BLaER1 (cell line): Measurements from ENCODE around the gene TM9SF4.
"Not testable (repeated sequence)": the region's sequence is repeated elsewhere in the genome, so short reads cannot be mapped to it uniquely, and the experiment has no call there.

Experiments
- H3K27ac ChIP-seq: shearing (Covaris generic); formaldehyde crosslinking; 2 replicates; pipeline ENCODE4 v1.8.1; 2022
- H3K27me3 ChIP-seq: shearing (Covaris generic); formaldehyde crosslinking; 2 replicates; pipeline ENCODE4 v1.8.1; 2022
- H3K36me3 ChIP-seq: shearing (Covaris generic); formaldehyde crosslinking; 2 replicates; pipeline ENCODE4 v1.8.1; 2022
- H3K4me1 ChIP-seq: shearing (Covaris generic); formaldehyde crosslinking; 2 replicates; pipeline ENCODE4 v1.8.1; 2022
- H3K4me2 ChIP-seq: shearing (Covaris generic); formaldehyde crosslinking; 2 replicates; pipeline ENCODE4 v1.8.1; 2022
- H3K4me3 ChIP-seq: shearing (Covaris generic); formaldehyde crosslinking; 2 replicates; pipeline ENCODE4 v1.8.1; 2022
- H3K9ac ChIP-seq: shearing (Covaris generic); formaldehyde crosslinking; 2 replicates; pipeline ENCODE4 v1.8.1; 2022
- H3K9me3 ChIP-seq: shearing (Covaris generic); formaldehyde crosslinking; 2 replicates; pipeline ENCODE4 v1.8.1; 2022
- H4K20me1 ChIP-seq: shearing (Covaris generic); formaldehyde crosslinking; 2 replicates; pipeline ENCODE4 v1.8.1; 2022
- Cebpa-rat ChIP-seq: shearing (Covaris generic); IDR thresholded peaks from 2 replicates; pipeline ENCODE4 v1.8.1; 2022

The TM9SF4 gene

DNA sequence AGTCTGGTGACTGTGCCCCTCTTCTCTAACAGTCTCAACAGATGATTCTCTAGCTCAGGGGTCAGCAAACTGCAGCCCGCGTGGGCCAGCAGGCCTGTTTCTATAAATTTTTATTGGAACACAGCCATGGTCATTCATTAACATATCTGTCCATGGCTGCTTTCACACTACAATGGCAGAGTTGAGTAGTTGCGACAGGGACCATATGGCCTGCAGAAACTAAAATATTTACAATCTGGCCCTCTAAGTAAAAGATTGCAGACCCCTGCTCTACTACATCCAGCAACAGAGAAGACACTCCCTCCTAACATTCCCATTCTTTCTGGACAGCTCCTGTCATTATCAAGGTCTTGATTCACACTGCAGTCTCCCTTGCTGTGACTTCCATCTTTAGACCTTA, 52.8 kb downstream of the TM9SF4 start:
- Histone ChIP-seq H3K9me3 (no peaks in the 10 kb centered on the region), H4K20me1 (0 out of 2 replicates have a peak, but pooled peaks cover 7% of the 10 kb centered on the region), H3K4me1 (no peaks in the 10 kb centered on the region), H3K27me3 (no peaks in the 10 kb centered on the region), H3K27ac (no peak overlapping the region), H3K36me3 (peaks cover 98% of the 10 kb centered on the region), H3K4me2 (no peak overlapping the region), H3K9ac (no peak overlapping the region), H3K4me3 (no peak overlapping the region)
- no peak for TF ChIP-seq Cebpa-rat

DNA sequence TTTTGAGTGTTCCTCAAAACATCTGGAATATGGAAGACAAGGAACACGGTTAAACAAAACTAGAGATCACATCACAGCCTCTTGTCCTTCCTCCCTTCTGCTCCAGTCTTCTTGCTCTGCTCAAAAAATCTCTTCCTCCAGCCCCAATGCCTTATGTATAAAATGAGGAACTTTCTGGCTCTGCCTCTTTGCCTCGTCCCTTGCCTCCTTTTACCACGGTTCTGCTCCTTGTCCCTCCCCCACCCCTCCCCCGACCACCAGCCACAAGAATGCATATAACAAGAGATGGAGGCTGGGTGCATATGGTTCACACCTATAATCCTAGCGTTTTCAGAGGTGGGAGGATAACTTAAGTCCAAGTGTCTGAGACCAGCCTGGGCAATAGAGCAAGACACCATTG, 54.4 kb downstream of the TM9SF4 start:
- H3K27ac ChIP-seq, result no peak overlapping the region
- no peak for TF ChIP-seq Cebpa-rat
- H3K9ac ChIP-seq, result no peak overlapping the region
- no peaks in the 10 kb centered on the region for H3K27me3 ChIP-seq
- H3K4me2 ChIP-seq, result no peak overlapping the region
- no peaks in the 10 kb centered on the region for H3K9me3 ChIP-seq
- peaks cover 87% of the 10 kb centered on the region for H3K36me3 ChIP-seq
- no peak overlapping the region for H3K4me3 ChIP-seq
- H4K20me1 ChIP-seq, result 0 out of 2 replicates have a peak, but pooled peaks cover 7% of the 10 kb centered on the region
- no peaks in the 10 kb centered on the region for H3K4me1 ChIP-seq

DNA sequence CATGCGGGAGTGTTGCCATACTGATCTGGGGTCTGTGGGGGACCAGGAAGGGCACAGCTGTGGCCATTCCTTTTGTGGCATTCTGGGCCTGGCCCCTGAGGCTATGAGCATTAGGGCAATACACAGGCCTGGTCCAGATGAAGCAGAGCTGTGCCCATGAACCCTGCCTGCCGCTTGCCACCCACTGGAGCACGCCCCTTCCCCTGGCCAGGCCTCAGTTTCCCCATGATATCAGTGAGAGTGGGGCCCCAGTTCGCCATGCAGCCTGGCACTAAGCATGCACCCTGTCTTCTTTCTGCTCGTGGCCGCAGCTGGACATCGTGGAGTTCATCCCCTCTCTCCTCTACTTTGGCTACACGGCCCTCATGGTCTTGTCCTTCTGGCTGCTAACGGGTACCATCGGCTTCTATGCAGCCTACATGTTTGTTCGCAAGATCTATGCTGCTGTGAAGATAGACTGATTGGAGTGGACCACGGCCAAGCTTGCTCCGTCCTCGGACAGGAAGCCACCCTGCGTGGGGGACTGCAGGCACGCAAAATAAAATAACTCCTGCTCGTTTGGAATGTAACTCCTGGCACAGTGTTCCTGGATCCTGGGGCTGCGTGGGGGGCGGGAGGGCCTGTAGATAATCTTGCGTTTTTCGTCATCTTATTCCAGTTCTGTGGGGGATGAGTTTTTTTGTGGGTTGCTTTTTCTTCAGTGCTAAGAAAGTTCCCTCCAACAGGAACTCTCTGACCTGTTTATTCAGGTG, 55.6 kb downstream of the TM9SF4 start:
- Histone ChIP-seq H3K4me1 (no peaks in the 10 kb centered on the region), H3K9me3 (no peaks in the 10 kb centered on the region), H3K27me3 (no peaks in the 10 kb centered on the region), H3K4me3 (no peak overlapping the region), H3K9ac (no peak overlapping the region), H3K36me3 (peaks cover 75% of the 10 kb centered on the region), H3K4me2 (no peak overlapping the region), H3K27ac (no peak overlapping the region), H4K20me1 (0 out of 2 replicates have a peak, but pooled peaks cover 7% of the 10 kb centered on the region)
- no peak for TF ChIP-seq Cebpa-rat

DNA sequence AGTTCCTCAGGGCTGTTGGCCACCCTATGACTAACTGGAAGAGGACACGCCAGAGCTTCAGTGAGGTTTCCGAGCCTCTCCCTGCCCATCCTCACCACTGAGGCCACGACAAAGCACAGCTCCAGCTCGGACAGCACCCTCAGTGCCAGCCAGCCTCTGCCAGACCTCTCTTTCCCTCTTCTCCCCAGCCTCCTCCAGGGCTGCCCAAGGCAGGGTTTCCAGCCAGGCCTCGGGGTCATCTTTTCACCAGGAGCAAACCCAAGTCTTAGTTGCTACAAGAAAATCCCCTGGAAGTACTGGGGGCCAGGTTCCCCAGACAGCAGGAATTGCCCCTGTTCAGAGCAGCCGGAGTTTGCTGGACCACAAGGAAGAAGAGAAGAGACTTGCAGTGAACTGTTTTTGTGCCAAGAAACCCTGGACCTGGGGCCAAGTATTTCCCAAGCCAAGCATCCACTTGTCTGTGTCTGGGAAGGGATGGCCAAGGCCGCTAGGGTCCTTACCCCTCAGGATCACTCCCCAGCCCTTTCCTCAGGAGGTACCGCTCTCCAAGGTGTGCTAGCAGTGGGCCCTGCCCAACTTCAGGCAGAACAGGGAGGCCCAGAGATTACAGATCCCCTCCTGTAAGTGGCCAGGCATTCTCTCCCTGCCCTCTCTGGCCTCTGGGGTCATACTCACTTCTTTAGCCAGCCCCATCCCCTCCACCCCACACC, 56.5 kb downstream of the TM9SF4 start:
- H3K4me3 ChIP-seq, result no peak overlapping the region
- no peak overlapping the region for H3K27ac ChIP-seq
- 0 out of 2 replicates have a peak, but pooled peaks cover 7% of the 10 kb centered on the region for H4K20me1 ChIP-seq

DNA sequence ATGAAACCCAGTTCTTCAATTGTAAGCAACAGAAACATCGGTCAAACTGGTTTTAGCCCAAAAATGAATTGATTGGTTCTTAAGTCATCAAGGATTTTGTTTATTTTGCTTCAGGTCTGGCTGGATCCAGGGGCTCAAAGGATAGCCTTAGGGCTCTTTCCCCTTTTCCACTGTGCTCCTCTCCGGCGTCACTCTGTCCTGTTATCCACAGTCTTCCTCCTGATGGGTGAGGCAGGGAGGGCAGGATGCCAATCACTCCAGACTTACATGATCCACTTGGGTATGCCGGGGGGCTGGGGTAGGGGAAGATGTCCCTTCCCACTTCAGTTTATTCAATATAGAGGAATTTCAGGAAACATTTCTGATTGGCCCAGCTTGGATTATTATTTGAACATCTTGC, 58.0 kb downstream of the TM9SF4 start:
- Histone ChIP-seq H3K36me3 (peaks cover 51% of the 10 kb centered on the region), H3K27me3 (no peaks in the 10 kb centered on the region), H3K9me3 (no peaks in the 10 kb centered on the region), H3K9ac (no peak overlapping the region), H3K4me3 (no peak overlapping the region), H3K27ac (no peak overlapping the region), H3K4me2 (no peak overlapping the region), H4K20me1 (0 out of 2 replicates have a peak, but pooled peaks cover 7% of the 10 kb centered on the region), H3K4me1 (no peaks in the 10 kb centered on the region)
- no peak for TF ChIP-seq Cebpa-rat

More for the DNA sequence above, 56.5 kb downstream of the TM9SF4 start:
- H3K9me3 ChIP-seq, result no peaks in the 10 kb centered on the region
- H3K4me2 ChIP-seq, result no peak overlapping the region
- no peaks in the 10 kb centered on the region for H3K27me3 ChIP-seq
- H3K4me1 ChIP-seq, result no peaks in the 10 kb centered on the region
- no peak overlapping the region for H3K9ac ChIP-seq
- peaks cover 67% of the 10 kb centered on the region for H3K36me3 ChIP-seq
- TF ChIP-seq Cebpa-rat, result no peak

DNA sequence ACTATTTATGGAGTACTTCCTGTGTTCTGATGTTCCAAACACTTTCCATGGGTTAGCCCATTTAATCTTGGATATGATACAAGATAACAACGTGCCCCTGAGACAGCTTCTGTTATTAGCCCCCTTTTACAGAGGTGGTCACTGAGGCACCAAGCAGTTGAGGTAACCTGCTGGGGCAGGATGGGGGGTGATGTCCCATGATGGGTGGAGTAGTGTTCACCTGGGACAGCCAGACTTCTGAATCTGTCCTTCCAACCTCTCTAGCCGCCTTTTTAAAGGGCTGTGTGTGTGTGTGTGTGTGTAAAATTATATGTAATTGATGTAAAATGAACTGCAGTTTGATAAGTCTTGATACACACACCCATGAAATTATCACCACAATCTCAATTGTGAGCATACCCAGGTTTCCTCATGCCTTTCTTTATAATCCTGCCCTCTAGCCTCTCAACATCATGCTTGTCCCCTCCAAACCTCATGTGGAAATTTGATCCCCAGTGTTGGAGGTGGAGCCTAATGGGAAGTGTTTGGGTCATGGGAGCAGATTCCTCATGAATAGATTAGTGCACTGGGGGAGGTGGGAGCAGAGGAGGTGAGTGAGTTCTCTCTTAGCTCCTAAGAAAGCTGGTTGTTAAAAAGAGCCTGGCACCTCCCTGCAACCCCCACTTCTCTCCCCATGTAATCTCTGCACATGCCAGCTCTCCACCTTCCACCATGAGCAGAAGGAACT, 58.8 kb downstream of the TM9SF4 start:
- Histone ChIP-seq H3K4me2 (no peak overlapping the region), H3K4me1 (no peaks in the 10 kb centered on the region), H3K27me3 (no peaks in the 10 kb centered on the region), H3K4me3 (no peak overlapping the region), H4K20me1 (0 out of 2 replicates have a peak, but pooled peaks cover 7% of the 10 kb centered on the region), H3K36me3 (peaks cover 43% of the 10 kb centered on the region), H3K9ac (no peak overlapping the region), H3K9me3 (no peaks in the 10 kb centered on the region), H3K27ac (no peak overlapping the region)
- TF ChIP-seq Cebpa-rat, result no peak

DNA sequence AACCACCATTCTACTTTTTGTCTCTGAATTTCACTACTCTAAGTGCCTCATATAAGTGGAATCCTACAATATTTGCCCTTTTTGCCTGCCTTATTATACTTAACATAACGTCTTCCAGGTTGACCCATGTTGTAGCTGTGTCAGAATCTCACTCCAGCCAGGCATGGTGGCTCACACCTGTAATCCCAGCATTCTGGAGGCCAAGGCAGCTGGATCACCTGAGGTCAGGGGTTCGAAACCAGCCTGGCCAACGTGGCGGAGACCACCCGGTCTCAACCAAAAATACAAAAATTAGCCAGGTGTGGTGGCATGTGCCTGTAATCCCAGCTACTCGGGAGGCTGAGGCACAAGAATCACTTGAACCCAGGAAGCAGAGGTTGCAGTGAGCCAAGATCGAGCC, 68.2 kb downstream of the TM9SF4 start:
- H3K27ac ChIP-seq, H3K36me3 ChIP-seq, H3K4me1 ChIP-seq, H3K9me3 ChIP-seq, H3K4me3 ChIP-seq, H3K4me2 ChIP-seq, H4K20me1 ChIP-seq, H3K9ac ChIP-seq, H3K27me3 ChIP-seq: not testable (repeated sequence)

DNA sequence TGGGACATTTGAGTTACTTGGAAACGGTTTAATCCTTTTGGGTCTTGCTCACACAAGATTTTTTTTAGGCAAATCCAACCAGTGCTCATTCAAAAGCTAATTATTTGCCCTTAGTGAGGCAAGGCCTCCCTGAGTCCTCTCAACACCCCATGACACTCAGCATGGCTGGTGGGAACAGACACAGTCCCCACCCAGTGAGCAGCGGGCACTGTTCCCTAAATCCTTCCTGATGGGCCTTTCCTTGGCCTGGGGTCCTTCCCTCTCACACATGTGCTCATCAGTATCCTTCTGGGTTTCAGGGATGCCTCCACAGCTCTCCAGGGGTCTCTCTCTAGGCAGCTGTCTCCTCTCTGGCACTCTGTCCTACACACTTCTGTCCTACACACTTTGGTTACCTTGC, 70.0 kb downstream of the TM9SF4 start:
- Histone ChIP-seq H4K20me1 (no peaks in the 10 kb centered on the region), H3K36me3 (no peaks in the 10 kb centered on the region), H3K4me2 (no peak overlapping the region), H3K27ac (no peak overlapping the region), H3K4me1 (peaks cover 8% of the 10 kb centered on the region), H3K9me3 (no peaks in the 10 kb centered on the region), H3K27me3 (no peaks in the 10 kb centered on the region), H3K4me3 (no peak overlapping the region), H3K9ac (no peak overlapping the region)
- no peak for TF ChIP-seq Cebpa-rat

DNA sequence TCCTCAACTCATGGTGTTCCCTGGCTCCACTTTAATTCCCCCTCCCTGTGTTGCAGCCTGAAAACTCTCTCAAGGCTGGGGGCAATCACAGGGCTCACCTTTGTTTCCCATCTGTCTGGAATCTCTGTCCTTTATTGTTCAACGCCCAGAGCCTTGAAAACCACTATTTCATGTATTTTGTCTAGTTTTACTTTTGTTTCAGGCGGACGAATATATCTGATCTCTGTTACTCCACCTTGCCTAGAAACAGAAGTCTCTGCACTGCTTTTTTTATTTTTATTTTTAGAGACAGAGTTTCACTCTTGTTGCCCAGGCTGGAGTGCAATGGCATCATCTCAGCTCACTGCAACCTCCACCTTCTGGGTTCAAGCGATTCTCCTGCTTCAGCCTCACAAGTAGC, 70.4 kb downstream of the TM9SF4 start:
- Histone ChIP-seq H3K4me1 (peaks cover 13% of the 10 kb centered on the region), H3K9me3 (no peaks in the 10 kb centered on the region), H3K36me3 (no peaks in the 10 kb centered on the region), H4K20me1 (no peaks in the 10 kb centered on the region), H3K4me2 (no peak overlapping the region), H3K9ac (no peak overlapping the region), H3K27ac (no peak overlapping the region), H3K4me3 (no peak overlapping the region), H3K27me3 (no peaks in the 10 kb centered on the region)
- TF ChIP-seq Cebpa-rat, result no peak

DNA sequence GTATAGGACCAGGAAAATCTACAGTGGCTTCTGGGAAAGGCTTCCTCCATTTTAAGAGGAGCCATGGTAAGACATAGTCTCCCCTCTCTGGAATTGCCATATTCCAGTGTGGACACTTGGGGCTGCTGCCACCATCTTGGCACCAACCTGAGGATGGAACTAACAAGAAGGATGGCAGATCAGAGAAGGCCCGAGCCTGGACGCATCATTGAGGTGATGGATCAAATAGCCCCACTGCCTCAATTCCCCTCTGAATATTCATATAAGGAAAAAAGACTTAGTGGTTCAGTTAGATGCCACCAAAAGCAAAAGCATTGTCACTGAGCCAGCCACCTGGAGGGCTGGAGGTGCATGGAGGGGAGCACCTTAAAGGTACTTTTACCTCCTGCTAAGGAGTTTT, 72.1 kb downstream of the TM9SF4 start:
- no peak overlapping the region for H3K27ac ChIP-seq
- no peak for TF ChIP-seq Cebpa-rat

More for the DNA sequence above, 72.1 kb downstream of the TM9SF4 start:
- H3K27me3 ChIP-seq, result no peaks in the 10 kb centered on the region
- H4K20me1 ChIP-seq, result no peaks in the 10 kb centered on the region
- H3K4me3 ChIP-seq, result no peak overlapping the region
- H3K9me3 ChIP-seq, result no peaks in the 10 kb centered on the region
- H3K36me3 ChIP-seq, result no peaks in the 10 kb centered on the region
- no peak overlapping the region for H3K9ac ChIP-seq
- no peak overlapping the region for H3K4me2 ChIP-seq
- H3K4me1 ChIP-seq, result peaks cover 13% of the 10 kb centered on the region
